22Rv1 (cell line): ENCODE results near the gene WBP1L.
A peak's percentile ranks its signal among the peaks of the same experiment; 100 is the strongest.

Experiments
- H3K27ac ChIP-seq: fragments of 450-650 bp; 2 replicates; pipeline ENCODE4 v1.5.1; 2017
- CTCF ChIP-seq: fragments of 450-650 bp; IDR thresholded peaks from 2 replicates; pipeline ENCODE4 v1.5.1; 2017; ENCODE audit warnings: mild to moderate bottlenecking
- ZFX ChIP-seq: fragments of 450-650 bp; IDR thresholded peaks from 2 replicates; pipeline ENCODE4 v1.6.1; 2017; ENCODE audit warnings: antibody characterized with exemption, borderline replicate concordance

Gene WBP1L

GRCh38 chr10:102759497-102760210 is 15.9 kb downstream of the WBP1L start:
- no peak for TF ChIP-seq ZFX
- no peak overlapping the region for H3K27ac ChIP-seq

GRCh38 chr10:102761981-102762380 is 18.2 kb downstream of the WBP1L start:
- no peak overlapping the region for H3K27ac ChIP-seq
- TF ChIP-seq ZFX: no peak
- TF ChIP-seq CTCF: no peak

GRCh38 chr10:102762401-102763015 is 18.8 kb downstream of the WBP1L start:
- TF ChIP-seq CTCF: no peak
- no peak for TF ChIP-seq ZFX
- no peak overlapping the region for H3K27ac ChIP-seq

GRCh38 chr10:102763037-102763607 is 19.4 kb downstream of the WBP1L start:
- no peak overlapping the region for H3K27ac ChIP-seq
- TF ChIP-seq ZFX: no peak
- TF ChIP-seq CTCF: no peak

GRCh38 chr10:102764470-102765161 is 20.9 kb downstream of the WBP1L start:
- TF ChIP-seq CTCF (no peak), ZFX (no peak)
- peak overlapping the region; percentile 41 for H3K27ac ChIP-seq

- TF ChIP-seq ZFX (no peak), CTCF (no peak)
- H3K27ac ChIP-seq: peak overlapping the region; percentile 41
These were observed 21.6 kb downstream of the WBP1L start for GRCh38 chr10:102765336-102765735.

- no peak for TF ChIP-seq CTCF
- no peak for TF ChIP-seq ZFX
- H3K27ac ChIP-seq: peak overlapping the region; percentile 90
These were observed 23.8 kb downstream of the WBP1L start for GRCh38 chr10:102767428-102768160.
